ENCODE data around the gene CYP27C1. TPM values are rescaled to one million over a fixed set of nuclear protein-coding genes. Genes with fewer than 3 reads are reported as not detected.
"Not testable (repeated sequence)": the region's sequence is repeated elsewhere in the genome, so short reads cannot be mapped to it uniquely, and the experiment has no call there.

The CYP27C1 gene
- total RNA-seq, 1 donor from 2014 or later: 5.7 TPM

DNA sequence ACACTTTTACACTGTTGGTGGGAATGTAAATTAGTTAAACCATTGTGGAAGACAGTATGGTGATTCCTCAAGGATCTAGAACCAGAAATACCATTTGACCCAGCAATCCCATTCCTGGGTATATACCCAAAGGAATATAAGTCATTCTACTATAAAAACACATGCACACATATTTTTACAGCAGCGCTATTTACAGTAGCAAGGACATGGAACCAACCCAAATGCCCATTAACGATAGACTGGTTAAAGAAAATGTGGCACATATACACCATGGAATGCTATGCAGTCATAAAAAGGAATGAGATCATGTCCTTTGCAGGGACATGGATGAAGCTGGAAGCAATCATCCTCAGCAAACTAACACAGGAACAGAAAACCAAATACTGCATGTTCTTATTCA lies 5.9 kb downstream of the CYP27C1 start:
- H4K20me1 ChIP-seq (ENCODE audit: insufficient read depth, low read length); H3K4me2 ChIP-seq (ENCODE audit: low read length); FAIRE-seq; H3K36me3 Mint-ChIP-seq (ENCODE audit: low read depth, unreplicated experiment); H3K27ac ChIP-seq (ENCODE audit: low read depth, low read length); DNase-seq (ENCODE audit: low read depth); H3K4me3 Mint-ChIP-seq (ENCODE audit: unreplicated experiment); H3K9me3 ChIP-seq (ENCODE audit: insufficient read depth, low read depth, low read length); H3K27ac Mint-ChIP-seq (ENCODE audit: unreplicated experiment); H3K9me3 Mint-ChIP-seq (ENCODE audit: unreplicated experiment); H2AFZ ChIP-seq (ENCODE audit: low read depth, low read length); H3K27me3 ChIP-seq (ENCODE audit: insufficient read depth, low read length); H3K27me3 Mint-ChIP-seq (ENCODE audit: low read depth, unreplicated experiment); H3K4me3 ChIP-seq (ENCODE audit: insufficient read depth, low read depth, low read length); H3K36me3 ChIP-seq (ENCODE audit: insufficient read depth, low read length); H3K9ac ChIP-seq (ENCODE audit: low read length); H3K79me2 ChIP-seq (ENCODE audit: insufficient read depth, low read length): not testable (repeated sequence)
- H3K4me1 ChIP-seq (ENCODE audit: insufficient read depth, low read length): peaks cover 11% of the 10 kb centered on the region
- H3K4me1 Mint-ChIP-seq (ENCODE audit: low read depth, unreplicated experiment): peaks cover 13% of the 10 kb centered on the region

DNA sequence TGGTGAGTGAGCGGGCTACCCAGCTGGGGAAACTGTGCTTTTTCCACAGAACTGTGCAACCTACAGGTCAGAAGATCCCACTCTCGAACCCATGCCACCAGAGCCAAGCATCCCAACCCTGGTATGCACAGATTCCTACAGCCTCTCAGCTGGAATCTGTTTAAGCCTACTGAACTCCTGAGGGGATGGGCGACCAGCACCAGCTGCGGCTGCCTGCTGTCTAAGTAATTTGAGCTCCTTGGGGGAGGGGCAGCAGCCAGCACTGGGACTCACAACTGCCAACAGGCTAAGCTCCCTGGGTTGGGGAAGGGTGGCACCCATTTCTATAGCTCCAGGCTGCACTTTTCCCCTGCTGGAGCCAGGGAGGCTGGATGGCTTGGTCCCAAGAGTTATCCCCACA lies 11.8 kb downstream of the CYP27C1 start:
- Histone ChIP-seq H3K9me3 (ENCODE audit: insufficient read depth, low read depth, low read length) (no peaks in the 10 kb centered on the region), H3K36me3 (ENCODE audit: insufficient read depth, low read length) (no peaks in the 10 kb centered on the region), H3K9ac (ENCODE audit: low read length) (no peak overlapping the region), H3K79me2 (ENCODE audit: insufficient read depth, low read length) (no peaks in the 10 kb centered on the region), H3K27me3 (ENCODE audit: insufficient read depth, low read length) (no peaks in the 10 kb centered on the region), H3K4me2 (ENCODE audit: low read length) (no peak overlapping the region), H3K4me1 (ENCODE audit: insufficient read depth, low read length) (no peaks in the 10 kb centered on the region), H3K27ac (ENCODE audit: low read depth, low read length) (no peak overlapping the region), H4K20me1 (ENCODE audit: insufficient read depth, low read length) (no peaks in the 10 kb centered on the region), H3K4me3 (ENCODE audit: insufficient read depth, low read depth, low read length) (no peak overlapping the region), H2AFZ (ENCODE audit: low read depth, low read length) (no peak overlapping the region)
- FAIRE-seq: no peak
- H3K27ac Mint-ChIP-seq (ENCODE audit: unreplicated experiment): no peak overlapping the region
- peaks cover 2% of the 10 kb centered on the region for H3K36me3 Mint-ChIP-seq (ENCODE audit: low read depth, unreplicated experiment)
- H3K9me3 Mint-ChIP-seq (ENCODE audit: unreplicated experiment): peaks cover 2% of the 10 kb centered on the region
- no peak overlapping the region for H3K4me3 Mint-ChIP-seq (ENCODE audit: unreplicated experiment)
- TF ChIP-seq, protein P1, sequence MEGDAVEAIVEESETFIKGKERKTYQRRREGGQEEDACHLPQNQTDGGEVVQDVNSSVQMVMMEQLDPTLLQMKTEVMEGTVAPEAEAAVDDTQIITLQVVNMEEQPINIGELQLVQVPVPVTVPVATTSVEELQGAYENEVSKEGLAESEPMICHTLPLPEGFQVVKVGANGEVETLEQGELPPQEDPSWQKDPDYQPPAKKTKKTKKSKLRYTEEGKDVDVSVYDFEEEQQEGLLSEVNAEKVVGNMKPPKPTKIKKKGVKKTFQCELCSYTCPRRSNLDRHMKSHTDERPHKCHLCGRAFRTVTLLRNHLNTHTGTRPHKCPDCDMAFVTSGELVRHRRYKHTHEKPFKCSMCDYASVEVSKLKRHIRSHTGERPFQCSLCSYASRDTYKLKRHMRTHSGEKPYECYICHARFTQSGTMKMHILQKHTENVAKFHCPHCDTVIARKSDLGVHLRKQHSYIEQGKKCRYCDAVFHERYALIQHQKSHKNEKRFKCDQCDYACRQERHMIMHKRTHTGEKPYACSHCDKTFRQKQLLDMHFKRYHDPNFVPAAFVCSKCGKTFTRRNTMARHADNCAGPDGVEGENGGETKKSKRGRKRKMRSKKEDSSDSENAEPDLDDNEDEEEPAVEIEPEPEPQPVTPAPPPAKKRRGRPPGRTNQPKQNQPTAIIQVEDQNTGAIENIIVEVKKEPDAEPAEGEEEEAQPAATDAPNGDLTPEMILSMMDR (IDR thresholded peaks at IDR 0.05; ENCODE audit: insufficient read depth, low read depth, low read length): no peak
- TF ChIP-seq EZH2 (IDR thresholded peaks at IDR 0.05; ENCODE audit: insufficient read depth, low read length): no peak
- H3K27me3 Mint-ChIP-seq (ENCODE audit: low read depth, unreplicated experiment): no peaks in the 10 kb centered on the region
- DNase-seq (ENCODE audit: low read depth): peak; percentile 40
- peaks cover 11% of the 10 kb centered on the region for H3K4me1 Mint-ChIP-seq (ENCODE audit: low read depth, unreplicated experiment)

DNA sequence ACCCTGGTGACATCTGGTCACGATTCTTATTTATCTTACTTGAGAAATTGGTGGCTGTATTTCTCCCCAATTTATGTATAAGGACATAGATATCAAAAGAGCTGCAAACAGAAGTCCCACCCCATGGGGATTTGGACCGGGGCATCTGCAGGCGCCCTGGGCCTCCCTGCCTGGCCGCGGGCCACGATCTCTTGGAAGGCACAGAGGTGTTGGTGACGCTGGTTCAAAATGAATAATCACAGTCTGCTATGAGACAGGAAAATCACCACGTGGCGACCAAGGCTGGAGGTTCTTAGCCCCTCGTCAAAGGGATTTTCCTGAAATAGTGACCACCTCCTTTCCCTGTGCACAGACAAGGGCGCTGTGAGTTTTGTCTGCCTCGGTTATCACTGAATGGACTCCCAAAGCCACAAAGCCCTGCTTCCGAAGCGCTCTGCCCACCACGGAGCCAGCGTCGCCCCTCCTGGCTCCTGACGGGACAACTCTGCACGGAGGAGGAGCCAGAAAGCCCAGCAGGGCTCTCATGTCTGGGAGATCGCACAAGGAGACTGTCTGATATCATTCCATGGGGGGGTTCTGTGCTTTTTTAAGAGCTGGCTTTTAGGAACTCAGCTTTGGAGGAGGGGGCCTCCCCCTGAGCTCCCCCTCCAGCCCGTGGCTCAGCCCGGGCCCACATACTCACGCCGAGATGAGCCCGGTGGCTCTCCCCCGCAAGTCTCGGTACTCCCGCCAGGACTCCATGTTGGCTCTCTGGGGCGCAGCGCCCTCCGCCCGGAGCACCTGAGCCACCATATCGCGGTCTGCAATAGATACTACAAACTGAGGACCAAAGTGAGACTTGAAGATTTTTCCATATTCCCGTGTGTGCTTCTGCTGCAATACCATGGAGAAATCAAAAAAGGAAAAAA lies 14.6 kb downstream of the CYP27C1 start:
- H3K9me3 ChIP-seq (ENCODE audit: insufficient read depth, low read depth, low read length): no peaks in the 10 kb centered on the region
- Mint-ChIP-seq H3K4me1 (ENCODE audit: low read depth, unreplicated experiment) (peaks cover 11% of the 10 kb centered on the region), H3K36me3 (ENCODE audit: low read depth, unreplicated experiment) (peaks cover 7% of the 10 kb centered on the region), H3K4me3 (ENCODE audit: unreplicated experiment) (no peak overlapping the region), H3K27ac (ENCODE audit: unreplicated experiment) (no peak overlapping the region), H3K9me3 (ENCODE audit: unreplicated experiment) (no peaks in the 10 kb centered on the region), H3K27me3 (ENCODE audit: low read depth, unreplicated experiment) (no peaks in the 10 kb centered on the region)
- FAIRE-seq (no peak), DNase-seq (ENCODE audit: low read depth) (no peak)
- H3K27me3 ChIP-seq (ENCODE audit: insufficient read depth, low read length): no peaks in the 10 kb centered on the region
- TF ChIP-seq EZH2 (IDR thresholded peaks at IDR 0.05; ENCODE audit: insufficient read depth, low read length): no peak
- TF ChIP-seq, protein P1 (IDR thresholded peaks at IDR 0.05; ENCODE audit: insufficient read depth, low read depth, low read length): no peak
- no peak overlapping the region for H3K9ac ChIP-seq (ENCODE audit: low read length)
- no peak overlapping the region for H3K27ac ChIP-seq (ENCODE audit: low read depth, low read length)
- H3K4me3 ChIP-seq (ENCODE audit: insufficient read depth, low read depth, low read length): no peak overlapping the region
- no peaks in the 10 kb centered on the region for H3K36me3 ChIP-seq (ENCODE audit: insufficient read depth, low read length)
- no peaks in the 10 kb centered on the region for H3K4me1 ChIP-seq (ENCODE audit: insufficient read depth, low read length)
- peak overlapping the region; percentile 11 for H3K4me2 ChIP-seq (ENCODE audit: low read length)
- H4K20me1 ChIP-seq (ENCODE audit: insufficient read depth, low read length): no peaks in the 10 kb centered on the region
- no peak overlapping the region for H2AFZ ChIP-seq (ENCODE audit: low read depth, low read length)
- no peaks in the 10 kb centered on the region for H3K79me2 ChIP-seq (ENCODE audit: insufficient read depth, low read length)

Data from astrocyte (in vitro differentiated cells and primary cell).